Measurements from ENCODE around the gene ABCB6.
A peak's percentile ranks its signal among the peaks of the same experiment; 100 is the strongest.

ABCB6 gene

GRCh38 chr2:219184121-219184520, 34.6 kb downstream of the ABCB6 start:
- no peak for DNase-seq (ENCODE audit: low read depth, low spot score)

DNA sequence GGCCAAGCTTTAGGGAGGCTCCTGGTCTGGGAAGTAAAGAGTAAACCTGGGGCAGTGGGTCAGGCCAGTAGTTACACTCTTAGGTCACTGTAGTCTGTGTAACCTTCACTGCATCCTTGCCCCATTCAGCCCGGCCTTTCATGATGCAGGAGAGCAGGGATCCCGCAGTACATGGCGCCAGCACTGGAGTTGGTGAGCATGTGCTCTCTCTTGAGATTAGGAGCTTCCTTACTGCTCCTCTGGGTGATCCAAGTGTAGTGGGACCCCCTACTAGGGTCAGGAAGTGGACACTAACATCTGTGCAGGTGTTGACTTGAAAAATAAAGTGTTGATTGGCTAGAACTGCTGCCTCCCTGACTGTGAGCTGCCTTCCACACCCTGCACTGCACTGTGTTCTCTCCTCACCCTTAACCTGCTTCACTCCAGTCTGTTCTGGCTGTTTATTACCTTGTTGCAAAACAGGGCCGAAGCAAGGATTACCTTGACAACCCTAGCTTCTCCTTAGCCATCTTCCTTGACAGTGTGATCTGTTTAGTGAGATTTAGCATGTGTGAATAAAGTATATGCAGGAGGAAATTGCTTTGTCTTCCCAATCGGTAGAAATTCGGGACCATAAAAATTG, 35.5 kb downstream of the ABCB6 start:
- no peak for DNase-seq (ENCODE audit: low read depth, low spot score)

- DNase-seq (ENCODE audit: low read depth, low spot score): no peak
Observed at GRCh38 chr2:219182331-219183150, 36.2 kb downstream of the ABCB6 start.

- no peak for DNase-seq (ENCODE audit: low read depth, low spot score)
Observed at GRCh38 chr2:219181531-219181930, 37.2 kb downstream of the ABCB6 start.

GRCh38 chr2:219180961-219181360, 37.8 kb downstream of the ABCB6 start:
- no peak for DNase-seq (ENCODE audit: low read depth, low spot score)

GRCh38 chr2:219179601-219180465, 38.9 kb downstream of the ABCB6 start:
- DNase-seq (ENCODE audit: low read depth, low spot score): no peak

GRCh38 chr2:219178377-219179175, 40.2 kb downstream of the ABCB6 start:
- no peak for DNase-seq (ENCODE audit: low read depth, low spot score)

GRCh38 chr2:219177552-219178376, 41.0 kb downstream of the ABCB6 start, which contains the start of gene RETREG2:
Gene RETREG2 (plus strand): TSS chr2:219178275. CDS start chr2:219178353, 78 bp downstream.
- peak; percentile 59 for DNase-seq (ENCODE audit: low read depth, low spot score)

DNA sequence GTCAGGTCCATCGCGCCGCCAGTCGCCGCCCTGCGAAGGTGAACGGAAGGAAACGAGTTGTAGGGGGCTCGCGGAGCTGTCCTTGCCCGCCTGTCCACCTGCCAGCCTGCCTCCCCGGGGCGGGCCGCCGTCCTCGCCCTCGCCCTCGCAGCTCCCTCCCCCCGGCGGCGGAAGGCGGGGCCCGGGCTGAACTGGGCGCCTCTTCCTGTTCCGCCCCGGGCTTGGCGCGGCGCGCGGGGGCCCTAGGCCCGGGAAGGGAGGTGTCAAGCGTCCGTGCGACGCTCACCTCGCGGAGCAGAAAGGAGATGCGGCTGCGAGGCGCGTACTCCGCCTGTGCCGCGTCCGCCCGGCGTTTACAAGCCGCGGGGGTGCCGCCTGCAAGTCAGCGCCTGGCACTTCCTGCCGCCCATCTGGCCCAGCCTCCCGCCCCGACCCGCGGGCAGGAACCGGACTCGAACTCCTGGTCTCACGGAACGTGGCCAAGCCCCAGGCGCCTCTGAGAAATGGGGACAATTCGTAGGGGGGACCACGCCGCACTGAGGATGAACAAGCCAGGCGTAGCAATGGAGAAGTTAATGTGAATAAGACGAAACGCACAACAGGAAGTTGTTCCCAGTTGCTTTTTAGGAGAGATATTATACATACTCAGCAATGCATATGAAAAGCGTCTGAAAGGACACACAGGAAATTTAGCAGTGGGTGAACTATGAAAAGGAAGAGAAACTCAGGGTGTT, 41.8 kb downstream of the ABCB6 start, which contains the start of gene CNPPD1:
Gene CNPPD1, minus strand, starts transcription at position 108 of the 734 bp plus-strand sequence. Its CDS starts 97 bp downstream, at position 11.
- DNase-seq (ENCODE audit: low read depth, low spot score): peak; percentile 76

DNA sequence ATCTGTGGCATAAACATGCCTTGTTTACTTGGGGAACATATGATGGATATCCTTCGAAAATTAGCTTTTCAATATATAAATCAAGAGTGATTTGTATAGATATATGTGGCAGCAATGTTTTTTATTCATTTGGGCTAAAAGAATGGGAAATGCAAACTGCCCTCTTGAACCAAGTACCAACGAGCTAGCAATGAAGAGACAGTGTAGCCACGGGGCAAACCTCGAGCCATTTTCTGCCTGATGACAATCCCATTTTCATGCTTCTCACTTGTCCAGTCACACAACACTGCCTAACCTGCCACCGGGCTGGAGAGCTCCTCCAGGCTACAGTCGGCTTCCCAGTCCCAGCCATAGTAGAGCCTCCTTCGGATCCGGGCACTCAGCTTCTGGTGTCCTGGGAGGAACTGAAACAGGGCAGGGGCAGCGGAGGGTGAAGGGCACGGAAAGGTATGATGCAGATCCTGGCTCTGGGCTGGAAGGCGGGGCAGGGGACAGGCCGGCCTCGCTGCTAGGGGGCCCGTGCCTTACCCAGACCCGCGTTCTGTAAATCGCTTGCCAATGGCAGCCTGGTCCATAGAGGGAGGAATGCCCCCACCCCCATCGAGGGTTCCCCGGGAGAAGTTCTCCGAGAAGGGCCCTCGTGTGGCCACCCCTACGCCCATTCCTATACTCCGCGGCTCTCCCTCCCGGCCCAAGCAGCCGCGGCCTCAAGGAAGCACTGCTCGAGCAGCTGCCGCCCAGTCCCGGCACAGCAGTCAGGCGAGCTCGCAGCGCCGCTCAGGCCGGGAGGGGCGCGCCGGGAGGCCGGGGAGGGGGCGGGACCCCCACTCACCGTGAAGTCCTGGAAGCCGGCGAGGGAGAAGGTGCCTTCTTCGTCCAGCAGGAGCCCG, 42.6 kb downstream of the ABCB6 start:
- no peak for DNase-seq (ENCODE audit: low read depth, low spot score)

DNA sequence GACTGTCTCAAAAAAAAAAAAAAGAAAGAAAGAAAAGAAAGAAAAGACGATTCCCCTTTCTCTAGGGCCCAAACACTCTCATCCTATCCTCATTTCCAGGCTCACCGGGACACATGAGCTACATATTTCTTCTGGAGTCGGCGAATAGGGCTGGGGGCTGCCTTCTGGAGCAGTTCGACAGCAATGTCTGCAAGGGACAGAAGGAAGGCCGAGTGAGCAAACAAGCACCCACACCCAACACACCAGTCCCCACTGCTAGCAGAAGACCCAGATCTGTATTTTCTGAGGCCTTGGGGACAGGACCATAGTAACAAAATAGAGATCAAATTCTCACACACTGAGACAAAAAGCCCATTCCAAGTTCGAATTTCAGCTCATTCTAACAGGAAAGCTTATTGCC, 43.3 kb downstream of the ABCB6 start:
- DNase-seq (ENCODE audit: low read depth, low spot score): no peak

DNA sequence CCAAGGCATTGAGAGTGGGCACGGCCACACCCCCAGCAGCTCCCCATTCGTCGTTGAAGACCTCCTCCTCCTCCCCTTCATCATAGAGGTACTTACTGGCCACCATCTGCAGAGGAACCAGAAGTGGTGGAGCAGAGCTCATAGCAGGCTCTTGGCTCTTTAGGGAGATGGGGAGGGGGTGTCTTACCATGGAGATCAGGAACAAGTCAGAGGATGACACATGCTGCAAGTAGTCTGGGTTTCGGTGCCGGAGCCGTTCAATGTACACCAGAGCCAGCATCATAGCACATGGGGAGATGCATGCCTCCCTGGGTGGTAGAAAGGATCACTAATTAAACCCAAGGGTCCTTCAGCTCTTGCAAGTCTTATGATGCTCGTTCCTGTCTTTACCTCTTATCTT, 44.0 kb downstream of the ABCB6 start:
- no peak for DNase-seq (ENCODE audit: low read depth, low spot score)

DNA sequence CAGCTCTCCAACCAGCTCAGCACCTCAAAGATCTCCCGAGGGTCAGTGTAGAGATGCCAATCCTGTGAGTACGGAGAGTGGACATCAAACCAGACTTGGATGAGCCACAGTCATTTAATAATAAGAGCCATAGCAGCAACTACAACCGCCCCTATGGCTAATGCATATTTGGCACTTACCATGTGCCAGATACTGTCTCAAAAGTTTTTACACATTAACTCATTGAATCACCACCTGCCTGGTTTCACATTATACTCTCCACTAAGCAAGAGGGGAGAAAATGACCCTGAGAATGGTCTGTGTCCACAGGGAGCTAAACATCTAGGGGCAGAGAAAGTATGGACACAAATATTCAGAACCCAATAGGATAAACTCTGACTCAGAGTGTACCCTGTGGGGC, 44.6 kb downstream of the ABCB6 start:
- no peak for DNase-seq (ENCODE audit: low read depth, low spot score)

DNA sequence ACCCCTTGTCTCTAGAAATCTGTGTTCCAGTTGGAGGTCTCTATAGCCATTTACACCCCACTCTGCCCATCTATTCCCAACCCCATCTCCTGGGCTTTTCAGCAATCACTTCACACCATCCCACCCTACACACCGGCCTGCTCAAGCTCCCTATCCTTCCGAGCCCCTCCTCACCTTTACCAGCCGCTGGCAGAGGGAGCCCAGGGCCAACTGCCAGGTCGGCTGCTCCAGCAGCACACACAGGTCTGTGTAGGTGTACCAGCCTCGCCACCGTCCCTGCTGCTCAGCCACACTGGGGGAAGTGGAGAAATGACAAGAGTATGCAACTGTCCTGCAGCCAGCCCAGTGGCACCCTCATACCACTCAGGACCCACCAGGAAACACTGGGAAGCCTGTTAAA, 45.6 kb downstream of the ABCB6 start:
- no peak for DNase-seq (ENCODE audit: low read depth, low spot score)

- no peak for DNase-seq (ENCODE audit: low read depth, low spot score)
Observed at GRCh38 chr2:219172231-219173154, 46.3 kb downstream of the ABCB6 start.

- no peak for DNase-seq (ENCODE audit: low read depth, low spot score)
Observed at GRCh38 chr2:219171231-219171651, 47.5 kb downstream of the ABCB6 start.

GRCh38 chr2:219169930-219170654, 48.7 kb downstream of the ABCB6 start, which contains the start of gene SLC23A3:
Gene SLC23A3 (minus strand): TSS chr2:219170029. CDS start chr2:219169984, 45 bp downstream.
- DNase-seq (ENCODE audit: low read depth, low spot score): no peak
